22Rv1 (cell line): ENCODE measurements around the gene STAM2.

Experiments used
- CTCF ChIP-seq: fragments of 450-650 bp; IDR thresholded peaks from 2 replicates; pipeline ENCODE4 v1.5.1; 2017; ENCODE audit warnings: mild to moderate bottlenecking
- ZFX ChIP-seq: fragments of 450-650 bp; IDR thresholded peaks from 2 replicates; pipeline ENCODE4 v1.6.1; 2017; ENCODE audit warnings: antibody characterized with exemption, borderline replicate concordance

GRCh38 chr2:152071518-152071917 lies 104.0 kb downstream of the STAM2 start:
- TF ChIP-seq CTCF (no peak), ZFX (no peak)
